Measurements from ENCODE around the gene TSGA10IP. TPM values are rescaled to one million over a fixed set of nuclear protein-coding genes. Genes with fewer than 3 reads are reported as not detected.
A peak's percentile ranks its signal among the peaks of the same experiment; 100 is the strongest.

The TSGA10IP gene
- 0.32 TPM for polyA plus RNA-seq (ENCODE audit: insufficient read length)

DNA sequence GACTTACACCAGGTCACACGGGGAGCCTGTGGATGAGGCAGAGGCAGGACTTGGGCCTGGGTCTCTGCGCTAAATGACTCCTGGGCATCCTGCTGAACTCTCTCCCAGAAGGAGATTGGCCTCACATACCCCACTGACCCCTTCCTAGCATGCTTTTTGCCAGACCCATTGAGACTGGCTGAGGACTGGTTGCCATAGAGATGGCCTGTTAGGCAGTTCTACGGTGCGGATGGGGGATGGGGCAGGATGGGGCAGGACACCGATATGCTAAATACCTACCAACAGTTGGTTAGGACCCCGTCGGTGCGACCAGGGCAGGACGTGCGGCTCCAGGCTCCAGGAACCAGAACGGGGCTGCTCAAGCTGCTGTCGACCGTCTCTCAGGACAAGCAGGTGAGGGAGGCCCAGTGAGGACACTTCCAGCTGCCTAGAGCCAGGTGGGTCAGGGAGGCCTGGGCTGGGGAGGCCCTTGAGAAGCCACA lies at the start of gene TSGA10IP:
TSS of gene TSGA10IP (plus strand) at position 51 of the 482 bp plus-strand sequence. CDS start at position 247, 196 bp downstream.
- no peak for DNase-seq

DNA sequence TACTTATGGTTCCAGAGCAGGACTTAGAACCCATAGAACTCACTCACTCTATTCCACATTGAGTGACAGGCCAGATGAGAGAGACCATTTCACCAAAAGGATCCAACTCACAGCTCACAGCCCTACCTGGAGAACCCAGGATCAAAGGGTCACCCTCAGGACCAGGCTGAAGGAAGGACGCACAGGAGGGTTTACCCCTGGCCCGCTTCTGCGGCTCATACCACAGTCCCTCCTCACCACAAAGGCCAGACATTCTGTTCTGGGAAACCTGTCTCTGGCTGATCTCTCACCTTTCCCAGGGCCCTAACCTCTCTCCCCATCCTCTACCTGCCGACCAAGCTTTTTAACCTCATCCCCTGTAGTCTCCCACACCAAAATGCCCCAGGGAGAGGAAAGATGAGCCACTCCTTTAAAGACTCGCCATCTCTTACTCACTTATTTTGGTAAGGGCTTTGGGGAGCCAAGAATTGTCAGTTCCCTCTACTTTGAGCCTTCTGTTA lies 49.7 kb upstream of the TSGA10IP start:
- no peak for DNase-seq

DNA sequence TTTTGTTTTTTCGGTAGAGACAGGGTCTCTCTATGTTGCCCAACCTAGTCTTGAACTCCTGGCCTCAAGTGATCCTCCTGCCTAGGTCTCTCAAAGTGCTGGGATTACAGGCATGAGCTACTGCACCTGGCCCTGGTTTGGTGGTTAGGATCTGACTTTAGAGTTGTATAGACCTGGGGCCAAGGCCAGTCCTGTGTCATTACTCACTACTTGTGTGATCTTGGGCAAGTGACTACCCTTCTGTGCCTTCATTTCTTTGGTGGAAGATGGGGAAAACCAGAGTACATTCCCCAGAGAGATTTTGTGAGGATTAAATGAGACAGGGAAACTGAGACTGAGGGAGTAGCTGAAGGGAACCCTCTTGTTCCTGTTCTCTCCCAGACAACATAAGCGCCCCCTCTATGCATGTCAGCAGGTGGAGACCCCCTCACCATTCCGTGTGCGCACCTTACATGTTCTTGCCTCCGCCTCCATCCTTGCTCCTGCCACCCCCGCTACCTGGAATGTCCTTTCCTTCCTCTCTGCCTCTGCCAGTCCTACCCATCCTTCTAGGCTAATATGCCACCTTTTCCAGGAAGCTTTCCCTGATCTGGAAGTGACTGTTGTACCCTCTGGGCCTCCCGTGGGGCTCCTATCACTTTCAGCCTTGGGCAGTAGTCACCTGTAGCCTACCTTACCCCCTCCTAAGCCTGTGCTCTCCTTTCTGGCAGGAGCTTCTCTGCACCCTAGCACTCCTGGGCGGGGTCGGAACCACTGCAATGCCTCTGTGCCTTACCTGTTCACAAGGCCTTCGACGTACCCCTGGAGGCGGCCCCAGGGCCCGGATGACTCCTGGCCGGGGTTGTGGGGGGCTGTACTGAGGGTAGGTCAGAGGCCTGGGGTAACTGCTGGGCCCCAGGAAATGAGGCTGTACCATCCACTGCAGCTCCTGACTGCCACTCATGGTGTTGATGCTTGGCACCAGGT lies 49.0 kb upstream of the TSGA10IP start:
- no peak for DNase-seq

- no peak for DNase-seq
Measured at GRCh38 chr11:65897020-65897471, 48.2 kb upstream of the TSGA10IP start.

DNA sequence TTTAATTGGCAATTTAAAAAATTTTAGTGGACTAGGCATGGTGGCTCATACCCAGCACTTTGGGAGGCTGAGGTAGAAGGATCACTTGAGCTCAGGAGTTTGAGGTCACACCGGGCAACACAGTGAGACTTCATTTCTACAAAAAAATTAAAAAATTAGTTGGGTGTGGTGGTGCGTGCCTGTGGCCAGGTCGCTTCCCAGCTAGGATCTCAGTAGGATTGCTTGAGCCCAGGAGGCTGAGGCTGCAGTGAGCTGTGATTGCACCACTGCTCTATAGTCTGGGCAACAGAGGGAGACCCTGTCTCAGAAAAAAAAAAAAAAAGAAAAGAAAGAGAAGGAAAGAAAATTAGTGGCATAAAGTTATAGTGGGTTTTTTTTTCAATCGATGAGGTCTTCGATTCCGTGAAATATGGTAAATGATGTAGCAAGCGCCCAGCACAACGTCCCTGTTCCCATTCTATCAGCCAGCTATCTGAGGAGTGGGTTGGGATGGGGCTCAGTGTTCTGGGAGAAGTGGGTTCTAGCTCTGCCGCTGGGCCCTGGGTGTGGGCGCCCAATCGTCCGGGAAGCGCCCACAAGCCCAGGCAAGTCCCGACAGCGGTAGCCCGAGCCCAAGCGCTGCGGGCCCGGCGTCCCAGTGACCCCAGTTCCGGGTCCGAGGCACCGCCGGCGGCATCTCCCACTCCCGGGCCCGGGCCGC lies 46.5 kb upstream of the TSGA10IP start:
- DNase-seq = no peak

- DNase-seq = no peak
Measured at GRCh38 chr11:65899356-65900124, 45.7 kb upstream of the TSGA10IP start.

GRCh38 chr11:65900125-65900898 lies 45.0 kb upstream of the TSGA10IP start, which contains the start of gene FOSL1:
Gene FOSL1 (minus strand): TSS chr11:65900388. CDS start chr11:65900339, 49 bp downstream.
- DNase-seq = peak; percentile 55

GRCh38 chr11:65900899-65901180 lies 44.4 kb upstream of the TSGA10IP start:
- DNase-seq = no peak

- no peak for DNase-seq
Measured at GRCh38 chr11:65903068-65903481, 42.2 kb upstream of the TSGA10IP start.

GRCh38 chr11:65903715-65904114 lies 41.6 kb upstream of the TSGA10IP start:
- DNase-seq = no peak

DNA sequence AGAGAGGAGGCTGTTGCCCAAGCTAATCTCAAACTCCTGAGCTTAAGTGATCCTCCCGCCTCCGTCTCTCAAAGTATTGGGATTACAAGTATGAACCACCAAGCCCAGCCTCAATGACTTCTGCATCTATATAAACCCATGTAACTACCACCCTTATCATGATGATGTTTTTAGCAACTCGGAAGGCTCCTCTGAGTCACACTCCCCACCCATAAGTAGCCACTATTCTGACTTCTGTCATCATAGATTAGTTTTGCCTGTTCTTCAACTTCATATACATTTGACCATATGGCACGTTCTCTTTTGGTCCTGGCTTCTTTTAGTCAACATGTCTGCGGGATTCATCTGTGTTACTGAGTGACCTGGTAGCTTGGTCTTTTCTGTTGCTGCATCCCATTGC lies 38.7 kb upstream of the TSGA10IP start:
- DNase-seq = no peak

GRCh38 chr11:65907878-65908277 lies 37.4 kb upstream of the TSGA10IP start:
- DNase-seq = no peak

GRCh38 chr11:65911682-65912568 lies 33.4 kb upstream of the TSGA10IP start:
- peak; percentile 49 for DNase-seq

DNA sequence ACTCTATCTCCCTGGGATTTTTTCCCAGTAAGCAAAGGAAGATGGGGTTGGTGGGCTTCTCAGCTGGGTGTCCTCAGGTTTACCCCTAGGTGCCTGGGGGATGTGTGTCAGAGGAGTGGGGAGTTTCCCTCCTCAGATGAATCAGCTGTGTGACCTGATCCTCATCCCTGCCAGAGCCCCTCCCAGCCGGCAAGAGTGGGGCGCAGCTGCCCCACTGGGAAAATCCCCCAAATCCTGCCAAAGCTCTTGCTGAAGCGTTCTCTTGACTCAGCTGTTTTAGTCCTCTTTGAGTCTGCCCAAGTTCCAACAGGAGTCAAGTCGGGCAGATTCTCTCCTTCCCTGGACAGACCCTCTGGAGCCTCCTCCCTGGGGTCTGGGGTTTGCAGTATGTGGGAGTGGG lies 32.4 kb upstream of the TSGA10IP start:
- no peak for DNase-seq

DNA sequence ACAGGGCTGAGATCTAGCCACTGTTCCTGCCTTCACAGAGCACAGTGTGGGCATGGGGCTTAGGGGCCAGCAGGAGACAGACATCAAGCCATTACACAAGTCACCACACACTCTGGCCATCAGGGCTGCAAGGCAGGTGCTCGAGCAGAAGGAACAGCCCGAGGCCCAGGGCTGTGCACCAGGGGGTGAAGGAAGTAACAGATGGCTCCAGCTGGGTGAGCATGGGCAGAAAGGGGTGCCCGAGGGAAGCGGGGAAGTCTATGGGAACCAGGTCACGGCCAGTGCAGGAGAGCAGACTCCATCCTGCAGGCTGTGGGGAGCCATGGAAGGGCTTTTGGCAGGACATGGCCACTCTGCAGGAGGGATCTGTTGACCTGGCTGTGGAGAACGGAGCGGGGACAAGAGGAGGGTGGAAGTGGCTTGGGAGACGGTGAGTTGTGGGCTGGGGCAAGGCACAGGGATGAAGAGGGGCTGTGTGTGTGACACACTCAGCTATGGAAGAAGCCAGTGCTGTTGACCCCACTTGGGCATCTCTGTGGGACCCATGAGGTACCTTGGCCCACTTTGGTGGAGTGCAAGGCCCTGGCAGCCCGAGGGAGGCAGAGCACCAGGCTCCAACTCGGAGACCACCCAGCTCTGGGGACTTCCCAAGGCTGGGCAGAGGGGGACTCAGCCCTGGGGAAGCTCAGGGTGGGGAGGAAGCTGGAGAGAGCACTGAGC lies 30.0 kb upstream of the TSGA10IP start:
- no peak for DNase-seq

DNA sequence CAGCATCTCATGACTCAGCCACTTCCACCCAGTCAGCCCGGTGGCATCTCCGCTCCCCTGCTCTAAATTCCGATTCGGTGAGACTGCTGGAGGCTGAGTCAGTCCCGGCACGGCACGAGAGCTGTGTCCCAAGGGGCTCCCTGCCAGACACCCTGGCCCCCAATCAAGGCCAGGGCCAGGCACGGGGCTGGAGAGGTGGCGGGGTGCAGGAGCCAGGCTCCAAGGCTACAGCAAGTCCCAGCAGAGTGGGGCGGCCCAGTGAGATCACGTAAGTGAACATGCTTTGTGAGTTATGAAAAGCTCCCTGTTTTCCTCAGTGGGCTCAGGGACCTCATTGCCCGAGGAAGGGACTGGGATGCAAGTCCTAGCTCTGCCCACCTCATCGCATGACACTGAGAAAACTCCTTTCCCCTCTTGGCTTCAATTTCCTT lies 29.4 kb upstream of the TSGA10IP start:
- no peak for DNase-seq

DNA sequence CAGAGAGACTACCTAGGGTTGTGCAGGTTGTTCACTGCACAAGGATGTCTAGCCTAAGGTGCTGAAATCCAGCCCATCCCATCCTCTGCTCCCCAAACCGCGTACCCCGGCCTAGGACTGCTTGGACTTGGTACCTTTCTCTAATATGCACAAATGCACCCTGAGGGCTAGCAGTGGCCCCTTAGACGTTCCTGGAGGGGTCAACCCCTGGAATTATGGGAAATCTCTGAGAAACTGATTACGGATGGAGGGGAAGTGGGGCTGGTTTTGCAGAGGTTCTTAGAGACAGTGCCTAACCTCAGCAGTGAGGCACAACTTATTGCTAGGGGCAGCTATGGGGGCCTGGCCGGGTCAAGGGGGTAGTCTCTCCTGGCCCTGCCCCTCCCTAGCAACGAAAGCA lies 28.9 kb upstream of the TSGA10IP start:
- no peak for DNase-seq

GRCh38 chr11:65917077-65917433 lies 28.2 kb upstream of the TSGA10IP start:
- no peak for DNase-seq

DNA sequence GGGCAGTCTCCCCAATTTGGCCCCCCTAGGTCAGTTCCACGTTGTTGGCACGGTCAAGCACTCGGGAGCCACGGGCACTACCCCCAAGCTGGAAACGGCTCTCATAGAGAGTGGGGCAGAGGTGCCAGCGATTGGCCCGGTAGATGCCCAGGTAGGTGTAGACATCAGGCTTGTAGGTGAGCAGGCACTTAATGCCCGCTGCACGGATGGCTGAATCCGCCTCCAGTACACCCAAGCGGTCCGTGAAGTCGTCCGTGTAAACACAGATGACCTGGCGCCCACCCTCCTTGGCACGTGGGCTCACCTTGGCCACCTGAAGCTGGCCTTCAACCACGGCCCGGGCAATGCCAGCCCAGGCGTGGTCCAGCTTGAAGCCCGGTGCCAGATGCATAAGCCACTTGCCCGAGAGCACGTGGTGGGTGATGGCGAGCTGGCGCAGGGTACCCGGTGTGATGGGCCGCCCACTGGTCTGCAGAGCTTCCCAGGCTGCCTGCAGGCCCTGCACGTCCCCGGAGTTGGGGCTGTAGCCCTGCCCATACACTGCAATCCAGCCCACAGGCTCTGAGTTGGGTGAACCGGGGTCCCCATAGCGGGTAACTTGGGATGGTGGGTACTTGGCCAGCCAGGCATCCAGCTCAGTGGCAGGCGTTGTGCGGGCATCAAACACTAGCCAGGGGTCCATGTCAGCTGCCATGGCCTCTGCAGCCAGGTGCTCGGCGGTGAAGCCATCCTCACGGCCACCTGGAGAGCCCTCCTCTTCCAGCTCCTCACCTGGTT lies 27.7 kb upstream of the TSGA10IP start:
- DNase-seq = no peak
